Neural crest cell (in vitro differentiated cells): ENCODE data around the gene ALCAM. TPM values are rescaled to one million over a fixed set of nuclear protein-coding genes. Genes with fewer than 3 reads are reported as not detected.

Experiments
- DNase-seq: peaks from one replicate; pipeline ENCODE4 v3.0.0; 2021; ENCODE audit warnings: low read depth, mixed read lengths, low spot score
- H3K27ac Mint-ChIP-seq: one replicate; pipeline ENCODE4 v1.8.0; 2021; ENCODE audit warnings: mild to moderate bottlenecking, mixed read lengths; ENCODE audit not compliant: unreplicated experiment
- H3K27me3 Mint-ChIP-seq: 2 replicates; pipeline ENCODE4 v1.8.0; 2021; ENCODE audit warnings: low read depth, mild to moderate bottlenecking, mixed read lengths
- H3K36me3 Mint-ChIP-seq: 2 replicates; pipeline ENCODE4 v1.8.0; 2021; ENCODE audit warnings: low read depth, mild to moderate bottlenecking, mixed read lengths
- H3K4me1 Mint-ChIP-seq: 2 replicates; pipeline ENCODE4 v1.8.0; 2021; ENCODE audit warnings: mixed read lengths
- H3K4me3 Mint-ChIP-seq: one replicate; pipeline ENCODE4 v1.8.0; 2021; ENCODE audit warnings: mild to moderate bottlenecking, mixed read lengths
- H3K9me3 Mint-ChIP-seq: 2 replicates; pipeline ENCODE4 v1.8.0; 2021; ENCODE audit warnings: mixed read lengths
- total RNA-seq: library from RNA; stranded (reverse); gene quantifications from 2 replicates; pipeline ENCODE4 v1.2.1, GENCODE V29; 2021
- TF ChIP-seq, protein P1 (sequence below): fragments of 200-600 bp; sonication (generic); conservative IDR thresholded peaks from 2 replicates; pipeline ENCODE4 v1.5.0; 2021; ENCODE audit warnings: antibody characterized with exemption, mild to moderate bottlenecking

The ALCAM gene
- total RNA-seq, 1 donor from 2014 or later = 8.7 TPM

DNA sequence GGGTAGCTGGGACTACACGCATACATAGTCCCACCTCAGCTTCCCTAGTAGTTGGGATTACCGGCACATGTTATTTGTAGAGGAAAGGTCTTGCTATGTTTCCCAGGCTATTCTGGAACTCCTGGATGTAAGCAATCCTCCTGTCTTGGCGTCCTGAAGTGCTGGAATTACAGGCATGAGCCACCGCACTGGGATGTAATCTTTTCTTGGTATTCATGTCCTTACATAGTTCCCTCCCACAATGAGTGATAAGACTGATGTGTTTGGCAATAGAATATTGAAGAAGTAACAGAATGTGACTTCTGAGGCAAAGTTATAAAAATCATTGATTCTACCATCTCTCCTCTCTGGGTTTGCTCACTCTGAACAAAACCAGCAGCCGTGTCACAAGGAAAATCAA is 22.7 kb upstream of the ALCAM start:
- no peaks in the 10 kb centered on the region for H3K36me3 Mint-ChIP-seq
- TF ChIP-seq, protein P1, sequence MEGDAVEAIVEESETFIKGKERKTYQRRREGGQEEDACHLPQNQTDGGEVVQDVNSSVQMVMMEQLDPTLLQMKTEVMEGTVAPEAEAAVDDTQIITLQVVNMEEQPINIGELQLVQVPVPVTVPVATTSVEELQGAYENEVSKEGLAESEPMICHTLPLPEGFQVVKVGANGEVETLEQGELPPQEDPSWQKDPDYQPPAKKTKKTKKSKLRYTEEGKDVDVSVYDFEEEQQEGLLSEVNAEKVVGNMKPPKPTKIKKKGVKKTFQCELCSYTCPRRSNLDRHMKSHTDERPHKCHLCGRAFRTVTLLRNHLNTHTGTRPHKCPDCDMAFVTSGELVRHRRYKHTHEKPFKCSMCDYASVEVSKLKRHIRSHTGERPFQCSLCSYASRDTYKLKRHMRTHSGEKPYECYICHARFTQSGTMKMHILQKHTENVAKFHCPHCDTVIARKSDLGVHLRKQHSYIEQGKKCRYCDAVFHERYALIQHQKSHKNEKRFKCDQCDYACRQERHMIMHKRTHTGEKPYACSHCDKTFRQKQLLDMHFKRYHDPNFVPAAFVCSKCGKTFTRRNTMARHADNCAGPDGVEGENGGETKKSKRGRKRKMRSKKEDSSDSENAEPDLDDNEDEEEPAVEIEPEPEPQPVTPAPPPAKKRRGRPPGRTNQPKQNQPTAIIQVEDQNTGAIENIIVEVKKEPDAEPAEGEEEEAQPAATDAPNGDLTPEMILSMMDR = no peak
- DNase-seq = no peak
- H3K4me3 Mint-ChIP-seq = no peak overlapping the region
- no peaks in the 10 kb centered on the region for H3K9me3 Mint-ChIP-seq
- no peak overlapping the region for H3K27ac Mint-ChIP-seq
- no peaks in the 10 kb centered on the region for H3K4me1 Mint-ChIP-seq
- no peaks in the 10 kb centered on the region for H3K27me3 Mint-ChIP-seq

DNA sequence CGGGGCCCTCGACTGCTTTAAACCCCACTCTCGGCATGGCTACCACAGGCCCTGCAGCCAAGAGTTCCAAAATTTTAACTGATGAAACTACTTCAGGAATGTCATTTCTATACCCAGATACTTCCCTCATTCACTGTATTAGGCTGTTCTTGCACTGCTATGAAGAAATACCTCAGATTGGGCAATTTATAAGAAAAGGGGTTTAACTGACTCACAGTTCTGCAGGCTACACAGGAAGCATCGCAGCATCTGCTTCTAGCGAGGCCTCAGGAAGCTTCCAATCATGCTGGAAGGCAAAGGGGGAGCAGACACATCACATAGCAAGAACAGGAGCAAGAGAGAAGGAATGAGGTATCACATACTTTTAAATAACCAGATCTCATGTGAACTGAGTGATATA is 21.6 kb upstream of the ALCAM start:
- no peaks in the 10 kb centered on the region for H3K9me3 Mint-ChIP-seq
- H3K36me3 Mint-ChIP-seq = no peaks in the 10 kb centered on the region
- TF ChIP-seq, protein P1 = no peak
- no peak overlapping the region for H3K27ac Mint-ChIP-seq
- H3K4me3 Mint-ChIP-seq = no peak overlapping the region
- no peaks in the 10 kb centered on the region for H3K27me3 Mint-ChIP-seq
- no peaks in the 10 kb centered on the region for H3K4me1 Mint-ChIP-seq
- DNase-seq = no peak

DNA sequence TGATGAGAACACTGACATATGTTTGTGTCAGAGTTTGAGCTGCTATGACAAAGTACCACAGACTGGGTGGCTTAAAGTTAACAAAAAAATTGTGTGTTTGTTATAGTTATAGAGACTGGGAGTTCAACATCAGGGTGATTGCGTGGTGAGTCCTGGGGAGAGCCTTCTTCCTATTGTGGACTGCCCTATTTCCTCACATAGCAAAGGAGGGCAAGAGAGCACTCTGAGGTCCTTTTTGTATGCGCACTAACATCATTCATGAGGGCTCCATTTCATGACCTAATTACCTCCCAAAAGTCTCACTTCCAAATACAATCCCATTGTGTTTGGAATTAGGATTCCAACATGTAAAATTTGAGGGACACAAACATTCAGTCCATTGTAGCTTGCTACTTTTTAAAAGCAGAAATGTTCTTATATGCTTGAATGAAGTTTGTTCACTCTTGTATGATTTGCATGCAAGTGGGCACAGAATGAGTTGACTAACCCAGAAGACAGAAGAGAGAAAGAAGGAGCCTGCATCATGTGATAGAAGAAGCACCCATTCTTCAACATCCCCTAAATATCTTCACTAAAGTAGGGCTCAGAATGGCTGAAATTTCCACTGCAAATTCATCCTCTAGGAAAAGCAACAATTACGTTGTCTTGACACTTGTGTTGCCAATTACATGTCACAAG is 18.9 kb upstream of the ALCAM start:
- Mint-ChIP-seq H3K4me3 (no peak overlapping the region), H3K36me3 (no peaks in the 10 kb centered on the region), H3K9me3 (no peaks in the 10 kb centered on the region), H3K27me3 (peaks cover 7% of the 10 kb centered on the region), H3K4me1 (no peaks in the 10 kb centered on the region), H3K27ac (no peak overlapping the region)
- TF ChIP-seq, protein P1 = no peak
- DNase-seq = no peak

DNA sequence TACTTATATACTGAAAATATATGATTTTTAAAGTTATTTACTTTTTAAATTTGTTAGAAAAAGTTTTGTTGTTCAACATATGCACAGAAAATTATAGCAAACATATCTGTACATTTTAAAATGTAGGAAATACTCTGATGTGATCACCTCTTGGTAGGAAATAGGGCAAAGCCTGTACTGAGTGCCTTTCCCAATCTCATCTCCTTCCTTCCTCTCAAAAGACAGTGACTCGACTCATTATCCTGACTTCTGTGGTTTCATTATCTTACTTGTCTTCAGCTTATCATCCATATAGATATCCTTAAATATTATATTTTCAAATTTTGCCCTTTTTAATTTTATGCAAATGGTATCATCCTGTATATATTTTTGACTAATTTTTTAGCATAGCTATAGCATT is 18.4 kb upstream of the ALCAM start:
- H3K9me3 Mint-ChIP-seq = no peaks in the 10 kb centered on the region
- H3K4me1 Mint-ChIP-seq = no peaks in the 10 kb centered on the region
- H3K27me3 Mint-ChIP-seq = peaks cover 9% of the 10 kb centered on the region
- H3K36me3 Mint-ChIP-seq = no peaks in the 10 kb centered on the region
- DNase-seq = no peak
- no peak overlapping the region for H3K4me3 Mint-ChIP-seq
- TF ChIP-seq, protein P1 = no peak
- H3K27ac Mint-ChIP-seq = no peak overlapping the region

DNA sequence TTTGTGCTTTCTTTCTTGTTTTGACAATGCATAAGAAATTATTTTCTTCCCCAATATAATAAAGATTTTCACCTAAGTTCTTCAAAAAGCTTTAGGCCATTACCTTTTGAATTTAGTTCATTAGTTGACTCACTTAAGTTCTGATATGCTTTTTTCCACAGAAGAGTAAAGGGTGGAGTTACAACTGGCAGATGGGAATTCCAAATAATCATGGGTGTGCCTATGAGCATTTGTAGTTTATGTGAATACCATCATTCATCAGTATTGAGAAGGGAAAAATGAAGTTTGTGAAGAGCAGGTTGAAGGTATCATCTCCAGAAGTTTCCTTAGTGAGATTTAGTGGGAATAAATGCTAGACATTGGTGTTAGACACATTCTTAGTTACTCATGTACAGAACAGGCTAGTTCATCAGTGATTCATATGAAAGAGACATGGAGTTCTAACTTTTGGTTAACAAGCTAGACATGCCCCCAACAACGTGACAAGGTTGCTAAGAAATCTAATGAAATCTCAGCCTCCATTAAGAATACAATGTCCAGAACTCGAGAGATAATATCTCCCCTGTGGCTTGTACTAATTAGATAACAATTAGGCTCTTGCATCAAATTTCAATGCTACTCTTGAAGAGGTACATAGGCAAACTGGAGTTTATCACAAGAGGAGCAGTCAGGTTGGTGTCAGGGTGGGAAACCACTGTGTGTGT is 16.9 kb upstream of the ALCAM start:
- DNase-seq = no peak

More for the DNA sequence above, 16.9 kb upstream of the ALCAM start:
- Mint-ChIP-seq H3K27ac (no peak overlapping the region), H3K4me3 (no peak overlapping the region), H3K9me3 (no peaks in the 10 kb centered on the region), H3K4me1 (peaks cover 15% of the 10 kb centered on the region), H3K27me3 (peaks cover 22% of the 10 kb centered on the region), H3K36me3 (no peaks in the 10 kb centered on the region)
- TF ChIP-seq, protein P1 = no peak
